K562 (cell line): ENCODE results near the gene LENEP. TPM values are rescaled to one million over a fixed set of nuclear protein-coding genes. Genes with fewer than 3 reads are reported as not detected.

Experiments
- ATAC-seq: fragments of 200-7000 bp; cut with Tn5 transposase; 3 replicates; pipeline ENCODE4 v1.9.1; 2020; ENCODE audit warnings: moderate library complexity
- BruUV-seq: library from RNA; stranded (reverse); fragments of 400-500 nt; replicated peaks from 2 replicates; lab custom pipeline; 2021; lab: Mats Ljungman, UMichigan
- CTCF ChIA-PET: fragments of 300-600 bp; formaldehyde crosslinking; extraction: SDS; loops from one replicate; lab custom pipeline; 2021; ENCODE audit warnings: low intra/inter-chr PET ratio; lab: Yijun Ruan, JAX
- POLR2A ChIA-PET: fragments of 300-600, 350-650 bp; sonication (Branson Sonifier 250); formaldehyde crosslinking; extraction: SDS; loops from one replicate; lab custom pipeline; 2021; ENCODE audit warnings: antibody characterized with exemption, inconsistent platforms; lab: Yijun Ruan, JAX
- DNase-seq, 4 experiments: peaks; one replicate each; pipeline versions ENCODE4 v3.0.0 to v3.0.0-alpha.2; 2011 to 2018; ENCODE audit warnings: low spot score in 3 of 4, mixed read lengths in 3 of 4; ENCODE audit errors: extremely low read depth in 1 of 4
- FAIRE-seq: peaks from 2 replicates; lab custom pipeline; 2011; peaks lifted over from hg19 to GRCh38; lab: Jason Lieb, UNC
- H2AFZ ChIP-seq: 2 replicates; pipeline ENCODE4 v1.6.0; 2011; ENCODE audit warnings: low read depth, low read length, control low read depth, inconsistent platforms
- H3K27ac ChIP-seq: fragments of 200-600 bp; 3 replicates; pipeline ENCODE4 v1.8.0; 2011; ENCODE audit warnings: low read depth, mild to moderate bottlenecking, control low read depth, inconsistent platforms, low read length, moderate library complexity, mixed read lengths; ENCODE audit errors: extremely low read depth
- H3K27me3 ChIP-seq, 2 experiments: fragments of 300-600 bp in 1 of 2; 2 replicates in 1 of 2; 3 replicates in 1 of 2; pipeline versions ENCODE4 v1.6.0 to v1.8.0; 2011; ENCODE audit warnings: inconsistent platforms in 2 of 2, low read length in 2 of 2, mild to moderate bottlenecking in 1 of 2, mixed read lengths in 1 of 2, moderate library complexity in 1 of 2; ENCODE audit not compliant: control insufficient read depth in 2 of 2, insufficient read depth in 2 of 2
- H3K36me3 ChIP-seq: fragments of 300-600 bp; 3 replicates; pipeline ENCODE4 v1.8.0; 2011; ENCODE audit warnings: mild to moderate bottlenecking, low read length, inconsistent platforms; ENCODE audit not compliant: control insufficient read depth, insufficient read depth
- H3K4me1 ChIP-seq, 2 experiments: fragments of 200-600 bp in 1 of 2; replicated peaks in 1 of 2; 2 replicates in 1 of 2; 3 replicates in 1 of 2; pipeline versions ENCODE4 v1.5.1 to v1.8.0; 2011; ENCODE audit warnings: inconsistent platforms in 2 of 2, low read length in 2 of 2, mild to moderate bottlenecking in 1 of 2, mixed read lengths in 1 of 2, moderate library complexity in 1 of 2; ENCODE audit not compliant: control insufficient read depth in 2 of 2, insufficient read depth in 2 of 2
- H3K4me2 ChIP-seq: 2 replicates; pipeline ENCODE4 v1.6.1; 2011; ENCODE audit warnings: low read length, control low read depth, inconsistent platforms, mixed read lengths; ENCODE audit not compliant: insufficient read depth
- H3K4me3 ChIP-seq: fragments of 200-600 bp; sonication (generic), shearing (Covaris generic); 2 replicates; pipeline ENCODE4 v1.5.1; 2016; ENCODE audit warnings: control low read depth, inconsistent platforms
- H3K79me2 ChIP-seq: fragments of 200-600 bp; 3 replicates; pipeline ENCODE4 v1.8.0; 2011; ENCODE audit warnings: low read length, inconsistent platforms; ENCODE audit not compliant: control insufficient read depth, insufficient read depth
- H3K9ac ChIP-seq, 2 experiments: 2 replicates each; pipeline versions ENCODE4 v1.6.0 to v1.6.1; 2011; ENCODE audit warnings: low read depth in 2 of 2, low read length in 2 of 2, control low read depth in 1 of 2, inconsistent platforms in 1 of 2, mild to moderate bottlenecking in 1 of 2, mixed read lengths in 1 of 2; ENCODE audit not compliant: insufficient read depth in 1 of 2
- H3K9me1 ChIP-seq: one replicate; pipeline ENCODE4 v1.6.0; 2011; ENCODE audit warnings: inconsistent platforms, mild to moderate bottlenecking, low read length, moderate library complexity; ENCODE audit not compliant: control insufficient read depth, insufficient read depth
- H3K9me3 ChIP-seq: replicated peaks from 2 replicates; pipeline ENCODE4 v1.5.1; 2011; ENCODE audit warnings: low read depth, low read length, inconsistent platforms; ENCODE audit not compliant: control insufficient read depth, insufficient read depth
- H4K20me1 ChIP-seq: replicated peaks from 2 replicates; pipeline ENCODE4 v1.6.1; 2011; ENCODE audit warnings: low read length, inconsistent platforms, mixed read lengths; ENCODE audit not compliant: control insufficient read depth, insufficient read depth
- CBFA2T3 ChIP-seq: fragments of 450-650 bp; IDR thresholded peaks from 2 replicates; pipeline ENCODE4 v1.6.1; 2017
- CEBPB ChIP-seq: fragments of 450-650 bp; IDR thresholded peaks from 2 replicates; pipeline ENCODE4 v1.6.1; 2016; ENCODE audit warnings: missing genetic modification characterization, missing compliant biosample characterization
- FOXJ2 ChIP-seq: fragments of 200-800 bp; sonication (Bioruptor generic); IDR thresholded peaks from 2 replicates; pipeline ENCODE4 v1.6.1; 2016; ENCODE audit warnings: missing genetic modification characterization, missing compliant biosample characterization
- GATAD2A ChIP-seq: fragments of 450-650 bp; IDR thresholded peaks from 2 replicates; pipeline ENCODE4 v1.6.1; 2017
- HDAC6 ChIP-seq: IDR thresholded peaks from 2 replicates; pipeline ENCODE4 v1.6.1; 2012; ENCODE audit warnings: low read depth, mild to moderate bottlenecking, control low read depth, inconsistent platforms, low read length, moderate library complexity
- HMGXB4 ChIP-seq: sonication (generic); formaldehyde crosslinking; IDR thresholded peaks from 2 replicates; pipeline ENCODE4 v1.8.1; 2023; ENCODE audit warnings: mild to moderate bottlenecking, missing genetic modification reagents
- MAZ ChIP-seq, 2 experiments: fragments of 450-650 bp in 1 of 2; sonication (generic) in 1 of 2; formaldehyde crosslinking; IDR thresholded peaks in 1 of 2; conservative IDR thresholded peaks in 1 of 2; 2 replicates each; pipeline versions ENCODE4 v1.4.0 to v1.5.0; 2020; ENCODE audit warnings: mild to moderate bottlenecking in 1 of 2, missing genetic modification reagents in 1 of 2
- MTA1 ChIP-seq: fragments of 450-650 bp; IDR thresholded peaks from 2 replicates; pipeline ENCODE4 v1.6.1; 2017; ENCODE audit warnings: borderline replicate concordance
- NONO ChIP-seq, 2 experiments: fragments of 200-400 bp in 1 of 2; fragments of 450-650 bp in 1 of 2; formaldehyde crosslinking in 1 of 2; IDR thresholded peaks; 2 replicates each; pipeline ENCODE4 v1.6.1; 2017; ENCODE audit warnings: low read depth in 2 of 2, mild to moderate bottlenecking in 2 of 2, moderate library complexity in 2 of 2, low read length in 1 of 2
- PHF21A ChIP-seq: fragments of 450-650 bp; IDR thresholded peaks from 2 replicates; pipeline ENCODE4 v1.6.1; 2017; ENCODE audit warnings: low read depth, borderline replicate concordance
- SRSF3 ChIP-seq: fragments of 200-400 bp; formaldehyde crosslinking; IDR thresholded peaks from 2 replicates; pipeline ENCODE4 v1.6.1; 2016; ENCODE audit warnings: mild to moderate bottlenecking, low read length, moderate library complexity; ENCODE audit not compliant: insufficient read depth
- ZHX1 ChIP-seq: fragments of 150-350 bp; conservative IDR thresholded peaks from 2 replicates; pipeline ENCODE4 v1.6.1; 2014; ENCODE audit warnings: low read length
- ZKSCAN8 ChIP-seq: fragments of 200-800 bp; sonication (Bioruptor generic); IDR thresholded peaks from 2 replicates; pipeline ENCODE4 v1.6.1; 2016; ENCODE audit warnings: missing genetic modification characterization, missing compliant biosample characterization
- ZNF12 ChIP-seq: sonication (generic); formaldehyde crosslinking; IDR thresholded peaks from 2 replicates; pipeline ENCODE4 v1.4.0; 2020; ENCODE audit warnings: mild to moderate bottlenecking, missing genetic modification reagents
- ZNF589 ChIP-seq: fragments of 200-800 bp; sonication (Bioruptor generic); IDR thresholded peaks from 2 replicates; pipeline ENCODE4 v1.6.1; 2016; ENCODE audit warnings: low read depth, missing genetic modification characterization, missing compliant biosample characterization
- ZSCAN29 ChIP-seq: fragments of 450-650 bp; IDR thresholded peaks from 2 replicates; pipeline ENCODE4 v1.6.1; 2017
- WGBS: fragments of 100-300 bp; shearing (Covaris generic); methylation state at CpG from one replicate; pipeline ENCODE4 v1.1.6; 2016; ENCODE audit warnings: low coverage, mixed read lengths; ENCODE audit not compliant: insufficient coverage; ENCODE audit errors: missing lambda C conversion rate; 5-methylcytosine and 5-hydroxymethylcytosine counted together
- in situ Hi-C: fragments of 300-500 bp; cut with MboI; formaldehyde crosslinking; loops from 4 replicates; pipeline ENCODE4 v1.15.0; 2018; ENCODE audit warnings: inconsistent platforms, mixed read lengths
- intact Hi-C: fragments of 100-400 bp; cut with micrococcal nuclease; formaldehyde crosslinking; loops from 2 replicates; pipeline ENCODE4 v1.14.2; 2022
- polyA plus RNA-seq, 8 experiments: library from polyadenylated mRNA; depleted of rRNA in 4 of 8; stranded (reverse) in 5 of 8; unstranded in 3 of 8; fragments of >200 nt; fragmentation: Nextera tagmentation in 2 of 8; fragmentation: Illumina TruSeq in 1 of 8; extraction: Ambion mirVana in 2 of 8; extraction: Trizol in 1 of 8; gene quantifications; 2 replicates each; pipeline versions ENCODE4 v1.2.1 to v1.2.3, GENCODE V29; 2011 to 2014; ENCODE audit warnings: inconsistent platforms in 1 of 8, missing spikeins in 1 of 8
- total RNA-seq, 7 experiments: library from RNA; depleted of rRNA in 6 of 7; stranded (reverse); fragments of >200 nt in 6 of 7; fragmentation: Illumina TruSeq in 2 of 7; extraction: Trizol in 2 of 7; gene quantifications; 2 replicates each; pipeline versions ENCODE4 v1.2.1 to v1.2.3, GENCODE V29; 2011 to 2021; ENCODE audit warnings: low replicate concordance in 1 of 7

The LENEP gene
- total and polyA plus RNA-seq, 9 of the 15 experiments (the other 6 are each of a cell fraction or from before 2014, with no cell fraction given), result 0.23 to 0.87 (median 0.67) TPM; not detected in 5

GRCh38 chr1:155003227-155003765 lies 9.9 kb downstream of the LENEP start (continued):
- peak in 1 of 2 experiments; percentile 19; a peak in 1 of 4 replicates for TF ChIP-seq MAZ (CRISPR knock-in tag; conservative IDR thresholded peaks at IDR 0.05 in 1 of 2, IDR thresholded peaks at IDR 0.05 in 1 of 2)
- TF ChIP-seq, all 486 proteins: peak for 32

GRCh38 chr1:155003766-155004351 lies 10.5 kb downstream of the LENEP start:
- in situ Hi-C loops (no loop called here), intact Hi-C loops (loop anchor here (5.0 kb wide), 3 partner anchors 43 to 447 kb away; partner anchors contain the start of genes EFNA3 and UBE2Q1)
- WGBS, result 0% methylated on average over 11 of the region's 34 CpGs
- H3K9me3 ChIP-seq, result no peaks in the 10 kb centered on the region
- no TSS peak for BruUV-seq
- H3K9me1 ChIP-seq, result no peaks in the 10 kb centered on the region
- DNase-seq, result peak; percentile 59 to 90 (median 68)
- H4K20me1 ChIP-seq, result peaks cover 3% of the 10 kb centered on the region; the same call in 1 of the 2 replicates
- peak; percentile 36 for ATAC-seq
- no peak for FAIRE-seq
- peak overlapping the region; percentile 99 for H3K9ac ChIP-seq
- H3K36me3 ChIP-seq, result peaks cover 37% of the 10 kb centered on the region; the same call in 2 of the 3 replicates
- POLR2A ChIA-PET, result interaction anchor here (0.8 to 1.5 kb wide), 7 partner anchors 9 to 137 kb away, joined by 3 to 8 read pairs (median 3); no protein-coding TSS in a partner anchor
- H3K4me1 ChIP-seq, result peaks cover 53 to 78% of the 10 kb centered on the region in 2 experiments
- H3K27me3 ChIP-seq, result no peaks in the 10 kb centered on the region
- CTCF ChIA-PET, result interaction anchor here (0.6 to 0.9 kb wide), 2 partner anchors 47 to 76 kb away, joined by 3 read pairs; no protein-coding TSS in a partner anchor
- H3K79me2 ChIP-seq, result peaks cover 70% of the 10 kb centered on the region
- H3K4me3 ChIP-seq, result peak overlapping the region; percentile 97
- H3K4me2 ChIP-seq, result peak overlapping the region; percentile 99
- H2AFZ ChIP-seq, result peak overlapping the region; percentile 1; the same call in 1 of the 2 replicates
- peak overlapping the region; percentile 99 for H3K27ac ChIP-seq
- TF ChIP-seq ZKSCAN8 (CRISPR knock-in tag) (no peak), ZHX1 (no peak), SRSF3 (no peak), HDAC6 (no peak), MTA1 (no peak), ZSCAN29 (no peak), NONO (IDR thresholded peaks at IDR 0.05; ENCODE audit: low read depth in 2 of 2, low read length in 1 of 2) (no peak), CBFA2T3 (peak; percentile 33; the same call in 1 of the 2 replicates), PHF21A (peak; percentile 77; the same call in 1 of the 2 replicates), GATAD2A (no peak), HMGXB4 (CRISPR knock-in tag) (no peak), ZNF12 (CRISPR knock-in tag) (no peak), ZNF589 (CRISPR knock-in tag) (peak; percentile 66; the same call in 1 of the 2 replicates), CEBPB (tag) (no peak), FOXJ2 (tag) (no peak)
